GM12873 (cell line): Measurements from ENCODE around the gene CHST1.

Experiments used
- CTCF ChIP-seq: IDR thresholded peaks from 2 replicates; pipeline ENCODE4 v1.5.1; 2012; ENCODE audit warnings: low read depth, mild to moderate bottlenecking, moderate library complexity, low read length, control low read depth; ENCODE audit not compliant: insufficient read depth; ENCODE audit errors: missing control alignments

The CHST1 gene

GRCh38 chr11:45647329-45647728 is 18.1 kb downstream of the CHST1 start:
- no peak for TF ChIP-seq CTCF

- TF ChIP-seq CTCF: no peak
These were observed 19.0 kb downstream of the CHST1 start for GRCh38 chr11:45646275-45646927.

GRCh38 chr11:45644981-45645889 is 20.2 kb downstream of the CHST1 start:
- no peak for TF ChIP-seq CTCF

- no peak for TF ChIP-seq CTCF
These were observed 21.7 kb downstream of the CHST1 start for GRCh38 chr11:45643598-45644260.

GRCh38 chr11:45641961-45642360 is 23.5 kb downstream of the CHST1 start:
- TF ChIP-seq CTCF: no peak

GRCh38 chr11:45638051-45638450 is 27.4 kb downstream of the CHST1 start:
- TF ChIP-seq CTCF: no peak

GRCh38 chr11:45635907-45636306 is 29.5 kb downstream of the CHST1 start:
- TF ChIP-seq CTCF: no peak
